ENCODE results near the gene SLC6A1.
A peak's percentile ranks its signal among the peaks of the same experiment; 100 is the strongest.
"Not testable (repeated sequence)": the region's sequence is repeated elsewhere in the genome, so short reads cannot be mapped to it uniquely, and the experiment has no call there.

The SLC6A1 gene

DNA sequence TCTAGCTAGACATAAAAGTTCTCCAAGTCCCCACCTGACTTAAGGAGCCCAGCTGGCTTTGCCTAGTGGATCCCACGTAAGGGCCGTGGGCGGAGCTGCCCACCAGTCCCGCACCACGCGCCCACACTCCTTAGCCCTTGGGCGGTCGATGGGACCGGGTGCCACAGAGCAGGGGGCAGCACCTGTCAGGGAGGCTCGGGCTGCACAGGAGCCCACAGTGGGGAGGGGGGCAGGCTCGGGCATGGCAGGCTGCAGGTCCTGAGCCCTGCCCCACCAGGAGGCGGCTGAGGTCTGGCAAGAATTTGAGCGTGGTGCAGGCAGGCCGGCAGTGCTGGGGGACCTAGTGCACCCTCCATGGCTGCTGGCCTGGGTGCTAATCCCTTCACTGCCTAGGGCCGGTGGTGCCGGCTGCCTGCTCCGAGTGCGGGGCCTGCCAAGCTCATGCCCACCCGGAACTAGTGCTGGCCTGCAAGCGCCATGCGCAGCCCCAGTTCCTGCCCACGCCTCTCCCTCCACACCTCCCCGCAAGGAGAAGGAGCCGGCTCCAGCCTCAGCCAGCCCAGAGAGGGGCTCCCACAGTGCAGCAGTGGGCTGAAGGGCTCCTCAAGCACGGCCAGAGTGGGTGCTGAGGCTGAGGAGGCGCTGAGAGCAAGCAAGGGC is 78.7 kb downstream of the SLC6A1 start:
- no peak for DNase-seq

DNA sequence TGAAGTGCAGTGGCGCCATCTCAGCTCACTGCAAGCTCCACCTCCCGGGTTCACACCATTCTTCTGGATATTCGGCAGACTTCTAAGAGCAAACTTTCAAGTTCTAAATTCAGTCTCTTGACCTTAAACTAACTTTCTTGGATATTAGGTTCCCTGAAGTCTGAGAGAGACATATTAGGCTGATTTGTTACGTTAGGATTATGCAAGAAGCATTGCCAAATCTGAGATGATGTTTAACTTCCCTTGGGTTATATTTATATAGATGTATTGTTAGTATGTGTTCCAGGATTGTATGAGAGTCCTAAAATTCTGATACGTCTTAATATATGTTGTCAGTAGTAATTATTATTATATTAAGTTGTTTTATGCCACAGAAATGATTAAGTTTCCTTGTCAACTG is 80.1 kb downstream of the SLC6A1 start:
- DNase-seq = no peak

DNA sequence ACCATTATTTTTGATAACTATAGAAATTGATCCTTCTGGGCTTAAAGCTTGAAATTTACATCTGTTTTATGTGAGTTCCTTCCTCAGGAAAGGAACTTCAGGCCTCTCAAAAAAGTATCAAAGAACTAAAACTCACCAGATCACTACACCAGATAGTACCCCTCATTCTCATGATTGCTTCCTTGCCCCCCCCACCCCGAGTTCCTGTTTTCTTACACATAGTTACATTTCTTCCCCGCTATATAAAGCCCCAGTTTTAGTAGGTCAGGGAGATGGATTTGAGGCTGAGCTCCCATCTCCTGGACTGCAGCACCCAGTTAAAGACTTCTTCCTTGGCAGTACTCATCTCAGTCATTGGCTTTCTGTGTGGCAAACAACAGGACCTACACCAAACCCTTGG is 81.5 kb downstream of the SLC6A1 start:
- no peak for DNase-seq

DNA sequence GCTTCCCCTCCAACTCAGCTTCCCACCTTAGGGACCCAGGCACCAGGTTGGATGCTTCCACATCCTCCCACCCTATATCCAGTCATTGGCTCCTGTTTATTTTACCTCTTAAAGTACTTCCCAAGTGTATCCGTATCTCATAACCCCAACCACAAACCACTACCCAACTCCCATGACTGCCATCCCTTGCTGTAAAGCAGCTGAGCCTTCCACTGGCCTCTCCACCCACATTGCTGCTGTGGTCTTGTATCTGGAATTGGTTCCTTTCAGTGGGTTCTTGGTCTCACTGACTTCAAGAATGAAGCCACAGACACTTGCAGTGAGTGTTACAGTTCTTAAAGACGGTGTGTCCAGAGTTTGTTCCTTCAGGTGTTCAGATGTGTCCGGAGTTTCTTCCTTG is 81.9 kb downstream of the SLC6A1 start:
- no peak for DNase-seq

DNA sequence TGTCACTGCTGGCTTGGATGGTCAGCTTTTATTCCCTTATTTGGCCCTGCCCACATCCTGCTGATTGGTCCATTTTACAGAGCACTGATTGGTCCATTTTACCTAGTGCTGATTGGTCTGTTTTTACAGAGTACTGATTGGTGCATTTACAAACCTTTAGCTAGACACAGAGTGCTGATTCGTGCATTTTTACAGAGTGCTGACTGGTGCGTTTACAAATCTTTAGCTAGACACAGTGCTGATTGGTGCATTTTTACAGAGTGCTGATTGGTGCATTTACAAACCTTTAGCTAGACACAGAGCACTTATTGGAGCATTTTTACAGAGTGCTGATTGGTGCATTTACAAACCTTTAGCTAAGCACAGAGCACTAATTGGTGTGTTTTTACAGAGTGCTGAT is 82.6 kb downstream of the SLC6A1 start:
- DNase-seq = not testable (repeated sequence)

DNA sequence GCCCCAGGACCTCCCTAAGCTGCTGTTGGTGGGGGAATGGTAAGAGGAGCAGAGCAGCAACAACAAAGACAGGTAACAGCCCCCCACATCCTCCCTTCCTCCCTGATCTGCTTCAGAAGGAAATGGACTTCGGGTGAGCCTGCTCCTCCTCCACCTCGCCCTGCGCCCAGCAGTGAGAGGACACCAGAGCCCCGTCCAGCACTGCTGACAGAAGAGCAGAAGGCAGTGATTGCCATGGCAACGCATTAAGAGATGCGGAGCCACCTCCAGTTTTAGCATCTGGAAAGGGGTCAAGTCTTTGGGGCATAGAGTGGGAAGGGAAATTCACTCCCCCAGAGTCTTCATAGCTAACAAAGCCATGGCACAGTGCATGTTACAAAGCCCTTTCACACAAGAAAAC is 84.2 kb downstream of the SLC6A1 start:
- DNase-seq = no peak

DNA sequence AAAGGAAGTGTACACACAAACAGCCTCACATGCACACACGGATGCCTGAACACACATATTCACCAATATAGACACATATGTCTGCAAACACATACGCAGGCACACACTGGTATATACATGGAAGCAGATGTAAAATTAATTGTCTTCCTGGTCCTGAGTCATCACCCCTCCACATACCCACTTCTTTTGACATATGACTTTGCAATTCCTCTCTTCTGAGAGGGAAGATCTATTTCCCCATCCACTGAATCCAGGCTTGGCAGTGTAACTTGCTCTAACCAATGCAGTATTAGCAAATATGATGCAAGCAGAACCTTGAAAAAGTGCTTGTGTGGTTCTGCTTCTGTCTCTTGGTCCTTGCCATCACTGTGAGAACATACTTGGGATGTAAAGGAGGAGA is 84.9 kb downstream of the SLC6A1 start:
- peak; percentile 74 for DNase-seq

DNA sequence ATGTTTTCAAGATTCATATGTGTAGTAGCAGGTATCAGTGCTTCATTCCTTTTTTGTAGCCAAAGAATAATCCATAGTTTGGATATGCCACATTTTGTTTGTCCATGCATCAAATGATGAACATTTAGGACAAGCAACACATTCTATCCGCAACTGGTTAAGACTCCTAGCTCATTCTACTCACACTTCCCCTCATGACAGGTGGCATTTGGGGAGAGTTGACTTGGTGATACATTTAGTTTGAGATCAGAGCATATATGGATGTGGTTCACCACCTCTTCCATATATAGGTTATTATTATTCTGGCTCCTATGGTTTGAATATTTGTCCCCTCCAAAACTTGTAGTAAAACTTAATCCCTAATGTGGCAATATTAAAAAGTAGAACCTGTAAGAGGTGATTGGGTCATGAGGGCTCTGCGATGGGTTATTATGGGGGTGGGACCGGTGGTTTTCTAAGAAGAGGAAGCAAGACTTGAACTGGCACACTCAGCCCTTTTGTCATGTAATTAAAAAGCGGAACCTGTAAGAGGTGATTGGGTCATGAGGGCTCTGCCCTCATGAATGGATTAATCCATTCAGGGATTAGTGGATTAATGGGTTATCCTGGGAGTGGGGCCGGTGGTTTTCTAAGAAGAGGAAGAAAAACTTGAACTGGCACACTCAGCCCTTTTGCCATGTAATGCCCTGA is 86.4 kb downstream of the SLC6A1 start:
- no peak for DNase-seq

DNA sequence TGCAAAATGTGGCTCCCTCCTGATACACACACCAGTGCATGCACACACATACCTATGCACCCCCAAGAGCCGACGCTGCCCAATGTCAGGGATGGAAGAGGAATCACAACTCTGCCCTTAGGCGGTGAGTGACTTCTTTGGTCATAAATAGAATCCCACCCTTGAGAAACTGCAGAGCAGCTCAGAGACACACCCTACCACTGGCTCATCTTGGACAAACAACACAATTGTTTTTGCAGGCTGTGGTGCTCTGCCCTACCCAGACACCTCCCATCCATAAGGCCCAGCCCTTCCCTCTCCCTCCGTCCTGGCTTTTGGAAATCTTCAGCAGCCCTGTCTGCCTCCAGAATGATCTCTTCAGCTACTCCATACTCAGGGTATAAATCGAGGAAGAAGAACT is 87.9 kb downstream of the SLC6A1 start:
- DNase-seq = no peak

DNA sequence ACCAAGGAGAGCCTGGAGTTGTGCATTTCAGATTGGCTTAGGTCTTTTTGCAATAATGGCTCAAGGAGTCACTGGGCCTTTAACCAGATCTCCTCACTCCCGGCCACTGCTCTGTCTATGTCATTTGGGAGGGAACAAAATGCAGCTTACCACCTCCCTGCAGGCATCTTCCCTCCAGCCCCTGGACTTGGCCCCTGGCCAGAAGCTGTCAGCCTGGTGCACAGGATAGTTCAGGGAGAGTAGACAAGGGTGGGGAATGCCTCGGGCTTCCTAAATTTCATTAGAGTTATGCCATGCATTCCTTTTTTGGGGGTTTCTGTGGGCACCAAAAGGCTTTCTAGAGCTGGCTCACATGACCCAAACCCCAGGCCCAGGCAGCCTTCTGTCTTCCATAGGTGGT is 91.5 kb downstream of the SLC6A1 start:
- DNase-seq = no peak

DNA sequence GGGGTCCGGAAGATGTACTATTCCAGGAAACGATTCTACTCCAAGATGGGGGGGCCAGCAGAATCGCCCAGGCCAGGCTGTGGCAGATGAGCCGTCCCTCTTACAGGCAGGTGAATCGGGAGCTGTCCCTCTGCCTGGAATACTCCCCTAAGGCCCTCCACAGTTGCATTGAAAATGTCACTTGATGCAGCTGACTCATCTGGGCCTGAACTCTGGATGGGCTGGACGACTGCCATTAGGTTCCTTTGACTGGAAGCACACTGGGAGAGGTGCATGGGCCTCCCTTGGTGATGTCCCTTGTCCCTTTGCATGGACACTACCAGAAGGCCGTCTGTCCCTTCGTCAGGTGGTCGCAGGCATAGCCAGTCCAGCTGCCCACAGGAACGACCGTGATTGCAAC is 92.1 kb downstream of the SLC6A1 start:
- no peak for DNase-seq

DNA sequence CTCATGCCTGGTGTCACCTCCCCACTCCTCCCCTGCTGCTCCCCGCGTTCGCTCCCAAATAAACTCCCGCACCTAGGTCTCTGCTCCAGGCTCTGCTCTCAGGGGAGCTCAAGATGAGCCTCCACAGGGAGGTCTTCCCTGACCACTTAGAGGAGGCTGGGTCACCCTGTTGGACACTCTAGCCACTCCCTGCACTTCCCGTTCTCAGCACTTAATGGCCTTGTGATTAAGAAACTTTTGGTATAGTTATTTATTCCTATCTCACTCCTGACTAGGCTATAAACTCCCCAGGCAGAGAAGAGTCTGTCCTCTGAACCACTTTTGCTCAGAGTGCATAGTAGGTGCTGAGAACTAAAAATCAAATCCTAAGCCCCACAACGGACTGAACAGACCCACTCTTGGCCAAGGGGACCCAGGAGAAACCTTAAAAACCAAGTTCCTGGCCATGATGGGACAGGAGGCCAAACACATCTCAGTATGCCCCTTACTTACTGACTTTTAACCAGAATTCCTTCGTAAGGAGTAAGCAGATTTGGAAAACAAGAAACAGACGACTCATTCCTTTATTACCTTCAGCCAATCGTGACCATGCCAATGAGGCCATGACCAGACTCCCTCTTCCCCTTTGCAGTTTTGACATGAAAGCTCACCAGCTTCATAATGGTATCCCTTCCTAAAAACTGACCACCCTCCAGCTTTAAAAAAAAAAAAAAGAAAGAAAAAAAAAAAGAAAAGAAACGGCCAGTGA is 92.7 kb downstream of the SLC6A1 start:
- DNase-seq = peak; percentile 41

DNA sequence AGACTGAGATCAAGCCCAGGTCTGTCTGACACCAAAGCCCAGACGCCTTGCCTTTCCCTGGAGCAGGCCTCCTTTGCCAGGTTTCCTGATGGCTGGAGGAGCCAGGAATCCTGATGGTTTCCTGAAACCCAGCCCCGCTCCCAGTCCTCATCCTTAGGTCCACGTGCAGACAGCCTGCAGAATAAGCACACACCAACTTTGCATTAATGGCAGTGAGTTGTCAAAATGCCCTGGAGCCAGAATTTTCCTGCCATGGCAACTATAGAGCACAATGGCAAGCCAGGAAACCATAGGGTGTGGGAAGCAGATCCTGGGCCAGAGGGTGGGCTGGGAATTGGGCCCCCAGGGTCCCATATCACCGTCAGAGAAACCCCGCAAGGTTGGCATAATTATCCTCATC is 94.3 kb downstream of the SLC6A1 start:
- no peak for DNase-seq

DNA sequence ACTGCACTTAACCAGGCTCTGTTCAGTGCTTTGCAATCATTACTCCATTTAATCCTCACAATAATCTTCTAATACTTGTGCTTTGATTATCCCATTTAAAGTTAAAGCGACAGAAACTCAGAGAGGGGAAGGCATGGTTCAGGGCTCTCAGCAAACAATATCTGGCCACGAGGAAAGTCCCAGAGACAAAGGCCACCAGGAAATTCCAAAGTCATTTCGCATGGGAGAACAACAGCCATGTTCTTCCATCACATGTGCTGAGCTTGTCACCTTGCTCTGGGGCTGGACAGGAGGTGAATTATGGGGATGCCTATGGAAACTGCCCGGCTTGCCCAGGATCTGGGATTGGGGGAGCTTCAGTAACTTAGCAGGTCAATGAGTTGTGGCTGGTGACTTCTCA is 95.5 kb downstream of the SLC6A1 start:
- no peak for DNase-seq

DNA sequence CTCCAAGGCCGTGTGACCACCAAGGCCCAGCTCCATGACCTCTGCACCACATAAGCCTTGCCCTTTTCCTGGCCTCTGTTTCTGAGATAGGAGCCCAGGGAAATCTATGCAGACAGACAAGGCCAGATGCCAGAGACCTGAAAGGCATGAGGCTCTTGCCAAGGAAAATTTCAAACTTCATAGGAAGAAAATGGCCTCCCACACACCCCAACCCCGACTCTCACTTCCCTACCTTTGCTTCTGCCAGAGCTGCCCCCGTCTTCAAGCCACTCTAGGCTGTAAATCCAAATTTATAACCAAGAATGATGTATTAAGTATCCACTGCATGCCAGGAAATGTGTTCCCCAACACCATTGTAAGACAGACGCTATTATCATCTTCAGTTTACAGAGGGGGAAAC is 96.3 kb downstream of the SLC6A1 start:
- DNase-seq = no peak

Measured in fibroblast of upper back skin (primary cell).